ENCODE results near the gene RACK1.
"Not testable (repeated sequence)": the region's sequence is repeated elsewhere in the genome, so short reads cannot be mapped to it uniquely, and the experiment has no call there.

RACK1 gene

GRCh38 chr5:181243564-181244343 is at the start of gene RACK1:
Gene RACK1, minus strand, starts transcription at chr5:181243906. Its CDS starts 106 bp downstream, at chr5:181243800.
- DNase-seq (ENCODE audit: low spot score) = peak; percentile 83

DNA sequence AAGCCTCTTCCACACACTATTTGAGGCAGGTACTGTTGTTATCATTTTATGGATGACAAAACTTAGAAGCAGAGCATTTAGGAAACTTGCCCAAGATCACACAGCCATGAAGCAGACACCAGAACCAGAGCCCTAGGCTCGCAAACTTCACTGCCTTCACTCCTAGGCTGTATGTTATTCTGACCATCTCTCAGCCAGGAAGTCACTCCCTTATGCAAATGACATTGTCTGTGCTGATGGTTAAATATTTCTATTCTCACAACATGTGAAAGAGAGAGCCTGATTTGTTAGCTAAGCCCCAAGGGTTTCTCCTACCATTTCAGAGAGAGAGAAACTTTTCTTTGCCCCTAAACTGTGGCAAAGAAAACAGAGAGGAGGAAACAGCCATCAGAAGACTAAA is 43.6 kb upstream of the RACK1 start:
- DNase-seq (ENCODE audit: low spot score) = not testable (repeated sequence)

GRCh38 chr5:181285962-181286705 is 42.4 kb upstream of the RACK1 start:
- DNase-seq (ENCODE audit: low spot score) = not testable (repeated sequence)

GRCh38 chr5:181283841-181284755 is 40.4 kb upstream of the RACK1 start:
- DNase-seq (ENCODE audit: low spot score) = not testable (repeated sequence)

DNA sequence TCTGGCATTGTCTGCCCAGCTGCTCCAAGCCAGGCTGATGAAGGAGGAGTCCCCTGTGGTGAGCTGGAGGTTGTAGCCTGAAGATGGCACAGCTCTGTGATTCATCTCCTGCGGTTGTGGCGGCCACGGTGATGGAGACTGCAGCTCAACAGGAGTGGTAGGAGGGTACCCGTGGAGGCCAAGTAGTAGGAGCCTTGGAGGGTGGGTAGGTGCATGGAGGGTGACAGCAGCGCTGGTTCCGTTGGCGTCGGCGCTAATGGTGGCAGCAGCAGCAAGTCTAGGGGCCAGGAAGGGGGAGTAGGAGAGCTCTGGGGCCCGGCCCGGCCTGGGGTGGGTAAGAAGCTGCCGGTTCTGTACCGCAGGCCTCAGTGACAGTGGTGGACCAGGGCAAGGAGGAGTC is 39.6 kb upstream of the RACK1 start:
- DNase-seq (ENCODE audit: low spot score) = no peak

GRCh38 chr5:181282874-181283273 is 39.2 kb upstream of the RACK1 start:
- no peak for DNase-seq (ENCODE audit: low spot score)

DNA sequence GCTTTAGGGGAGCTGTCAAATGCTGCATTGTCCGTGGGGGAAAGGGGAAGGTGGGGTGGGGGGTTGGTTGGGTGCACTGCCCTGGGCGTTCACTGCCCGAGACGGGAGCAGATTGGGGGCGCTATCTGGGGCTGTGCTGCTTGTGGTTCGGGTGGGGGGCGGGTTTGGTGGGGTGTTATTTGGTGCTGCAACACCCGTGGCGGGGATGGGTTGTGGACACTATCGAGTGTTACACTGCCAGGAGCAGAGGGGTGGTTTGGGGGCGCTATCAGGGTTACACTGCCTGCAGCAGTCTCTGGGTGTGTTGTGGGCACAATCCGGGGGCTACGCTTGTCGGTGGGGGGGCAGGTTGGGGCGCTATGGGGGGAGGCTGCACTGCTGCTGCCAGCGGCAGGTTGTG is 38.7 kb upstream of the RACK1 start:
- not testable (repeated sequence) for DNase-seq (ENCODE audit: low spot score)

GRCh38 chr5:181281984-181282316 is 38.2 kb upstream of the RACK1 start:
- no peak for DNase-seq (ENCODE audit: low spot score)

DNA sequence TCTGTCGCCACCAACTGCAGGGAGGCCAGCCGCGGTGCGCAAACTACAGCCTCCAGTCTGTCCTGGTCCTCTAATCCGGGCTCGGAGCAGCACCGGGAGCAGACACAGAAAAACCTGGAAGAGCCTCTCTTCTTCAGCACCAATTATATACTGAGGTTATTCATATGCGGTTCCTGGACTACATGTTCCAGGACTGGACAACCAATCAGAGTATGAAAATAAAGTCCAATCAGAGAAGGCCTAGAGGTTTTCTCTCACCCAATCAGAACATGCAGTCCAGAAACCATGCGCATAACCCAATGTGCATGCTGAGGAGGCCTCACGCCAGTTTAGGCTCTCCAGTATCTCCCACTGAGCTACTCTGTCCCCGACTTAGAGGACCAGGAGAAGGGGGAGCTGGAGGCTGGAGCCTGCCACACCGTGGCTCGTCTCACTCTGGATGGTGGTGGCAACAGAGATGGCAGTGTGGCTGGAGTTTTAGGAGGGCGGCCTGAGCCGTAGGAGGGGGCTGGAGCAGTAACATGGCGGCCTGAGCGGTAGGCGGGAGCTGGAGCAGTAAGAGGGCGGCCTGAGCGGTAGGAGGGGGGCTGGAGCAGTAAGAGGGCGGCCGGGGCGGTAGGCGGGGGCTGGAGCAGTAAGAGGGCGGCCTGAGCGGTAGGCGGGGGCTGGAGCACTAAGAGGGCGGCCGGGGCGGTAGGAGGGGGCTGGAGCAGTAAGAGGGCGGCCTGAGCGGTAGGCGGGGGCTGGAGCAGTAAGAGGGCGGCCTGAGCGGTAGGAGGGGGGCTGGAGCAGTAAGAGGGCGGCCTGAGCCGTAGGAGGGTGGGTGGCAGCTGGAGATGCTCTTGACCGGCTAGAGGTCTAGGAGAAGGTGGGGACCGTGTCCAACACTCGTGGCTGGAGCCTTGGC is 37.6 kb upstream of the RACK1 start:
- DNase-seq (ENCODE audit: low spot score) = peak; percentile 89

DNA sequence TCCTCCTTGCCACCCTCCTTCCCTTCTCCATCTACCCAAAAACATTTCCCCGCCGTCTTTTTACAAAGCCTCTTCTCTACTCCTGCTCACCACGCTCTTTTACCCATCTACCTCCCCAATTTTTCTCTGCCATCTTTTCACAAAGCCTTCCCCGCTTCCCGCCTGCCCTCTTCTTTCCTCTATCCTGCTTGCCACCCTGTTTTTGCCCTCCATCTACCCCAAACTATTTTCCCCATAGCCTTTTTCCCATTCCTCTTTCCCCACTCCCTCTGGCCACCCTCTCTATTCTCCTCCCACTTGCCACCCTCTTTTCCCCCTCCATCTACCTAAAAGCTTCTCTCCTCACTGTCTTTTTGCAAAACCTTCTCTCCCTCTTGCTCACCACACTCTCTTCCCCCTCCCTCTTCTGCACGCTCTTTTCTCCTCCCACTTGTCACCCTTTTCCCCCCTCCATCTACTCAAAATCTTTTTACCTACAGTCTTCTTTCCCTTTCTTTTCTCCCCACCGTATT is 36.6 kb upstream of the RACK1 start:
- DNase-seq (ENCODE audit: low spot score) = no peak

GRCh38 chr5:181273433-181273744 is 29.7 kb upstream of the RACK1 start:
- DNase-seq (ENCODE audit: low spot score) = not testable (repeated sequence)

DNA sequence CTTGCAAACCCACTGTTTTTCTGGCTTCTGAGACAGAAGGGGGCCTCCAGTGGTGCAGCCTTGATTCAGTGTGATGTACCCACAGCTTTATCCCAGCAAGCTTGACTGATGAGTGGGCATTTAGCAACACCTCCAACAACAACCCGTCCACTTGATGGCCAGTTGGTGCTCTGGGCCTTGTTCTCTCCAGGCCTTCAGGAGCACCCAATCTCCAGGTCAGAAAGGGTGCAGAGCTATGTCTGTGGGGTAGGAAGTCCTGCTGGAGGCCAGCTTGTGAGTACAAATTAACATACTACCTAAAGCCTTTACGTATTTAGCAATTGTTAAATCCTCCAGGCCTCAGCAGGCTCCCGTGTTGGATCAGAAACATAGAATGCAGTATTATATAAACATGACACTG is 27.4 kb upstream of the RACK1 start:
- DNase-seq (ENCODE audit: low spot score) = no peak

DNA sequence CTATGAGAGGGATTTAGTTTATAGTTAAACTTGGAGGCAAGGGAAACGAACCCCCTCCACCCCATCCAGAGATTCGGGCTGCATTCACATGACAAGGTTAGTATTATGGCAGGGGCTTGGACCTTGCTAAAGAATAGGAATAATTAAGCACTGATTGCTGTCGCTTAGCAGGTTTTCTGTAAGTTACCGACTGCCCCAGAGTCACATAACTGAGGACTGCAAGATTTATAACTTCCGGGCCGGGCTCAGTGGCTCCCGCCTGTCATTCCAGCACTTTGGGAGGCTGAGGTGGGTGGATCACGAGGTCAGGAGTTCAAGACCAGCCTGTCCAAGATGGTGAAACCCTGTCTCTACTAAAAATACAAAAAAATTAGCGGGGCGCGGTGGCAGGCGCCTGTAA is 24.2 kb upstream of the RACK1 start:
- DNase-seq (ENCODE audit: low spot score) = not testable (repeated sequence)

- DNase-seq (ENCODE audit: low spot score) = not testable (repeated sequence)
Measured at GRCh38 chr5:181267291-181267904, 23.7 kb upstream of the RACK1 start.

DNA sequence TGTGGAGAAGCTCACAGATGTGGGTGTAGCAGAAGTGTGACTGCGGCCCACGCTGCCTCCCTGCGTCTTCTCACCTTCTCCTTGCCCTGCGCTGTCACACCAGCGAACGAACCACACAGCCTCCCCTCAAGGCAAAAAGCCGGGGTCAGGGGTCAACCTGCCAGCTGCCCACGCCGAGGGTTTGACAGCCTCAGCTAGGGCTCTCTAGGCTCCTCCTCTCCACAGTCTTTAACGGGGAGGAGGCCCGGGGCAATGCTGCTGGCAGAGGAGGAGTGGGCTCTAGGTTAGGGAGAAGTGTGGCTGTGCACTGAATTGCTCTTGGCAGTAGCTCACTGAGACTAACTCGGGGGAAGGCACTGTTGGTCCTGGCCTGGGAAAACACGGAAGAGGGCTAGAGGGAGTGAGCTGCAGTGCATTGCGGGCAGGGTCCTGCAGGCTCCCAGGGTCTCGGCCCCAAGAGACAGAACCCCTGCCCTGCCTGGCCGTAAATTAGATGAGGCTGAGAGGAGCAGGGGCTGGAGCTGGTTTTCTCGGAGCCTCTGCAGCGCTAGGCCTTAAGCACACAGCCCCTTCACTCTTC is 21.5 kb upstream of the RACK1 start:
- DNase-seq (ENCODE audit: low spot score) = no peak

DNA sequence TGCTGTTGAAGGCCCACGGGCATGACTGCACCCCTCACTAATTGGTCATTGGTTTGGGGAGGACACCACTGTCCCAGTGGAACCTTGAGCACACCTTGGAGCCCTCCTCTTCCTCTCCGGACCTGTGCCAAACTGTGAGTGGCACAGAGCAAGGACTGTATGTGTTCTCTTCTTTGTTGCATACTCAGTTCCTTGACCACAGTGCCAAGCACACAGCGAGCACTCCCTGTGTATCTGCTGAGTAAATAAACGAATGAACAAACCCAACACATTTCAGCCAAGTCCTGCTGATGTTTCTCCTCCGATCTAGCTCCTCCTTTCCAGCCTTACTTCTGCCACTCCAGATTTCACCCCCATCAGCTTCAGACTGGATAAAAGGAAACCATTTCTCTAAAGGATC is 19.9 kb upstream of the RACK1 start:
- no peak for DNase-seq (ENCODE audit: low spot score)

- DNase-seq (ENCODE audit: low spot score) = peak; percentile 84
Measured at GRCh38 chr5:181261320-181262049, 17.8 kb upstream of the RACK1 start.

DNA sequence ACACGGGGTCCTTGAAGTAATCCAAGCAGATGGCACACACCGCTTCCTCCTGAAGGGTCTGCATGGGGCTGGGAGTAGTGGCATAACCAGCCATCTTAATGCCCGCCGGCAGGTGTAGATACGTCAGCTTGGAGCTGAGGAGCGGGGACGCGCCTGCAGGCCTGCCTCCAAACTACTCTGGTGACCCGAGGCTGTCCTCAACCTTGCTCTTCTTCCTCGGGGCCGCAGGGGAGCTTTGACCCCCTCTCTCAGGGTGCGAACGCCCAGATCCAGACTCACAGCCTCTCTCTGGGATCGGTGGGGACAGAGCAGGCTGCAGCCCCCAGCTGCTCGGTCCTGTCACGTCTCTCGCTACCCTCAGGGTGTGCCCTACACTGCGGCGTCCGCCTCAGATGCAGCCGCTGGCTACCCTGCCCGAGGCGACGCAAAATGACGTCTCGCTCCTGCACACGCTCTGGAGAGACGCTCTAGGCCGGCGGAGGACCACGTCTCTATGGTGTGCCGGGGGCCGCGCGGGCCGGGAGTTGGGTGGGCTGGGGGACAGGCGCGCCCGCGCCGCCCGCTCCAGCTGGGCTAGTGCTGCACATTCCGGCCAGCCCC is 17.1 kb upstream of the RACK1 start, which contains the start of gene TRIM52:
TSS of gene TRIM52 (minus strand) at position 424 of the 600 bp plus-strand sequence. CDS start at position 94, 330 bp downstream.
- DNase-seq (ENCODE audit: low spot score) = peak; percentile 91

Measured in D341Med (cell line).